ENCODE data around the gene IQCN. TPM values are rescaled to one million over a fixed set of nuclear protein-coding genes. Genes with fewer than 3 reads are reported as not detected.

The IQCN gene
- total and polyA plus RNA-seq, 10 of the 15 experiments (the other 5 are each of a cell fraction or from before 2014, with no cell fraction given) = 0.01 to 0.54 (median 0.23) TPM; not detected in 3

GRCh38 chr19:18251587-18252369, 22.5 kb downstream of the IQCN start:
- H3K36me3 ChIP-seq (ENCODE audit: control insufficient read depth in 2 of 2, insufficient read depth in 2 of 2, low read length in 1 of 2) = no peaks in the 10 kb centered on the region
- peaks cover 5% of the 10 kb centered on the region for H3K4me1 ChIP-seq (ENCODE audit: control insufficient read depth, insufficient read depth, low read length)
- peak; percentile 40 for DNase-seq (ENCODE audit: low read depth, low spot score)
- H3K27me3 ChIP-seq (replicated peaks in 1 of 2; ENCODE audit: control insufficient read depth in 2 of 2, insufficient read depth in 2 of 2, low read length in 1 of 2) = no peaks in the 10 kb centered on the region; a peak in 1 of 4 replicates
- peak; percentile 98 for FAIRE-seq
- peak; percentile 92 for ATAC-seq
- ChIA-PET RAD21 (ENCODE audit: unreplicated experiment) (interaction anchor here (0.6 to 8.7 kb wide), 20 partner anchors 11 to 832 kb away, joined by 3 to 175 read pairs (median 4); partner anchors contain the start of genes LSM4, MPV17L2 and RAB3A), SMC1A (ENCODE audit: uncharacterized antibody, unreplicated experiment) (interaction anchor here (0.6 to 7.6 kb wide), 19 partner anchors 9 to 205 kb away, joined by 3 to 121 read pairs (median 5); partner anchors contain the start of genes MPV17L2 and RAB3A), POLR2A (interaction anchor here (0.6 to 1.2 kb wide), 3 partner anchors 46 to 86 kb away, joined by 3 read pairs; no protein-coding TSS in a partner anchor), CTCF (interaction anchor here (0.6 to 8.0 kb wide), 33 partner anchors 8 to 313 kb away, joined by 3 to 213 read pairs (median 6); partner anchors contain the start of genes MPV17L2 and RAB3A)
- in situ Hi-C loops (cut with MboI) (no loop called here), intact Hi-C loops (cut with micrococcal nuclease; ENCODE audit: unreplicated experiment) (loop anchor here (1.0 kb wide), 2 partner anchors 43 to 138 kb away; no protein-coding TSS in a partner anchor)
- H3K4me2 ChIP-seq (ENCODE audit: control insufficient read depth, insufficient read depth) = no peak overlapping the region
- H3K9me3 ChIP-seq (replicated peaks; ENCODE audit: control insufficient read depth, insufficient read depth, low read length) = no peaks in the 10 kb centered on the region
- H4K20me1 ChIP-seq (ENCODE audit: control insufficient read depth, insufficient read depth) = no peaks in the 10 kb centered on the region
- TF ChIP-seq RB1 (IDR thresholded peaks at IDR 0.05; ENCODE audit: borderline replicate concordance) (peak; percentile 75; the same call in 1 of the 2 replicates), SMARCA5 (IDR thresholded peaks at IDR 0.05) (peak; percentile 95), SMC3 (IDR thresholded peaks at IDR 0.05; ENCODE audit: borderline replicate concordance, low read length) (peak; percentile 99), CTCF (IDR thresholded peaks at IDR 0.05 in 2 of 3, conservative IDR thresholded peaks at IDR 0.05 in 1 of 3; ENCODE audit: control insufficient read depth in 2 of 3, extremely low read depth in 1 of 3, insufficient read depth in 1 of 3, low read depth in 3 of 3, low read length in 3 of 3) (peak; percentile 90 to 97 (median 96)), RAD21 (IDR thresholded peaks at IDR 0.05; ENCODE audit: insufficient read depth, low read depth, low read length) (peak; percentile 94), YY1 (IDR thresholded peaks at IDR 0.05; ENCODE audit: low read depth, low read length) (peak; percentile 88), SREBF2 (IDR thresholded peaks at IDR 0.05; ENCODE audit: low read length) (no peak), HSF1 (IDR thresholded peaks at IDR 0.05; ENCODE audit: low read depth, low read length) (no peak), IRF5 (IDR thresholded peaks at IDR 0.05; ENCODE audit: borderline replicate concordance) (no peak), ZBED1 (IDR thresholded peaks at IDR 0.05; ENCODE audit: borderline replicate concordance) (no peak)
- no peak overlapping the region for H3K27ac ChIP-seq (ENCODE audit: control insufficient read depth, insufficient read depth)
- peak overlapping the region; percentile 55; the same call in 1 of the 2 replicates for H2AFZ ChIP-seq (ENCODE audit: control insufficient read depth, low read depth, low read length)
- H3K9ac ChIP-seq (ENCODE audit: control insufficient read depth, insufficient read depth, low read length) = no peak overlapping the region
- H3K79me2 ChIP-seq (ENCODE audit: control insufficient read depth, insufficient read depth, low read length) = no peaks in the 10 kb centered on the region
- 18% methylated on average over 23 of the region's 23 CpGs for WGBS (ENCODE audit: insufficient coverage, insufficient replicate concordance, low lambda C conversion rate, missing lambda C conversion rate)
- no TSS peak for BruUV-seq (replicated peaks)
- H3K4me3 ChIP-seq = no peak overlapping the region
